ENCODE measurements around the gene FARS2. TPM values are rescaled to one million over a fixed set of nuclear protein-coding genes. Genes with fewer than 3 reads are reported as not detected.

FARS2 gene
- total and polyA plus RNA-seq, 5 donors, result 13.9 to 19.6 (median 16.7) TPM

- H3K4me3 ChIP-seq (ENCODE audit: low read length), result no peak overlapping the region
- intact Hi-C loops (cut with DNase I), result no loop called here
- H3K9me3 ChIP-seq (ENCODE audit: control insufficient read depth, low read length), result no peaks in the 10 kb centered on the region
- ATAC-seq (no peak), DNase-seq (no peak)
- H3K27me3 ChIP-seq (ENCODE audit: control insufficient read depth, insufficient read depth), result no peaks in the 10 kb centered on the region
- H3K27ac ChIP-seq (ENCODE audit: low read length), result no peak overlapping the region
- 84% methylated on average over 9 of the region's 9 CpGs for WGBS
- no peaks in the 10 kb centered on the region for H3K4me1 ChIP-seq (ENCODE audit: control insufficient read depth, insufficient read depth, low read length)
Observed at GRCh38 chr6:5814901-5815300, 553.6 kb downstream of the FARS2 start.

- no peak for DNase-seq
- no peak overlapping the region for H3K27ac ChIP-seq (ENCODE audit: low read length)
- no peak overlapping the region for H3K4me3 ChIP-seq (ENCODE audit: low read length)
- H3K4me1 ChIP-seq (ENCODE audit: control insufficient read depth, insufficient read depth, low read length), result no peaks in the 10 kb centered on the region
- no peak for ATAC-seq
- no peaks in the 10 kb centered on the region for H3K9me3 ChIP-seq (ENCODE audit: control insufficient read depth, low read length)
- WGBS, result 85% methylated on average over 3 of the region's 3 CpGs
- H3K27me3 ChIP-seq (ENCODE audit: control insufficient read depth, insufficient read depth), result no peaks in the 10 kb centered on the region
- intact Hi-C loops (cut with DNase I), result no loop called here
Observed at GRCh38 chr6:5817869-5818268, 556.6 kb downstream of the FARS2 start.

DNA sequence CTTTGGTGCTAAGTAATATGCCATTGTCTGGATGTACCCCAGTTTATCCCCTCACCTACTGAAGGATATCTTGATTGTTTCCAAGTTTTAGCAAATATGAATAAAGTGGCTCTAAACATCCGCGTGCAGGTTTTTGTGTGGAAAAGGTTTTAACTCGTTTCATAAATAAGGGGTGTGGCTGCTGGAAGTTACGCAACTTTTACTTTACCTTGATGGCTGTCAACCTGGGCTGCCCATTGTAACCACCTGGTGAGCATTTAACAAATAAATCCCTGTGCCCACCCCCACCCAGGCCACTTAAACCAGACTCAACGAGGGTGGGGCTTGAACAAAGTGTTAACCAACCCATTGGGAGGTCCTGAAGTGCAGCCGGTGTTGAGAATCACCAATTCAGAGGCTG, 557.6 kb downstream of the FARS2 start:
- no peaks in the 10 kb centered on the region for H3K4me1 ChIP-seq (ENCODE audit: control insufficient read depth, insufficient read depth, low read length)
- H3K27ac ChIP-seq (ENCODE audit: low read length), result no peak overlapping the region
- WGBS, result 78% methylated on average over 6 of the region's 6 CpGs
- no peak overlapping the region for H3K4me3 ChIP-seq (ENCODE audit: low read length)
- H3K27me3 ChIP-seq (ENCODE audit: control insufficient read depth, insufficient read depth), result no peaks in the 10 kb centered on the region
- intact Hi-C loops (cut with DNase I), result no loop called here
- ATAC-seq (no peak), DNase-seq (no peak)
- H3K9me3 ChIP-seq (ENCODE audit: control insufficient read depth, low read length), result no peaks in the 10 kb centered on the region

Other genes starting within 250 kb of the FARS2 start
- 10 to 100 TPM in 3 of 4 donors, 1 to 10 TPM in 1; 6.7 to 19.5 (median 16.2) TPM for gene PPP1R3G, start 176.2 kb upstream of the FARS2 start, total RNA-seq
- gene PPP1R3G, start 176.2 kb upstream of the FARS2 start, polyA plus RNA-seq, result 10.9 TPM
- gene LYRM4, start 563 bp upstream of the FARS2 start, total RNA-seq, result 10 to 100 TPM; 20.2 to 30.5 (median 27.8) TPM
- gene LYRM4, start 563 bp upstream of the FARS2 start, polyA plus RNA-seq, result 22.2 TPM

Data from right cardiac atrium (tissue), 5 donors.